GM23338 (cell line): ENCODE results near the gene BRPF3. TPM values are rescaled to one million over a fixed set of nuclear protein-coding genes. Genes with fewer than 3 reads are reported as not detected.

ENCODE experiments used
- ATAC-seq: fragments of 200-7000 bp; cut with Tn5 transposase; 3 replicates; pipeline ENCODE4 v1.9.1; 2020
- DNase-seq: peaks from one replicate; pipeline ENCODE4 v3.0.0-alpha.2; 2015; ENCODE audit warnings: low spot score
- H2AFZ ChIP-seq: fragments of 200-600 bp; sonication (generic); 2 replicates; pipeline ENCODE4 v1.8.0; 2016; ENCODE audit warnings: antibody characterized with exemption, mild to moderate bottlenecking, moderate library complexity
- H3F3A ChIP-seq: fragments of 200-600 bp; sonication (generic); replicated peaks from 2 replicates; pipeline ENCODE4 v1.8.0; 2017; ENCODE audit warnings: antibody characterized with exemption, mixed run types, low read depth
- H3K27ac ChIP-seq: fragments of 200-600 bp; sonication (generic); 2 replicates; pipeline ENCODE4 v1.6.1; 2016; ENCODE audit warnings: low read depth
- H3K27me3 ChIP-seq: fragments of 200-600 bp; sonication (generic); 2 replicates; pipeline ENCODE4 v1.8.0; 2016; ENCODE audit warnings: mild to moderate bottlenecking, mixed run types, moderate library complexity; ENCODE audit not compliant: insufficient read depth
- H3K36me3 ChIP-seq: fragments of 200-600 bp; sonication (generic); 2 replicates; pipeline ENCODE4 v1.8.0; 2016; ENCODE audit warnings: mild to moderate bottlenecking; ENCODE audit not compliant: insufficient read depth
- H3K4me1 ChIP-seq: fragments of 200-600 bp; sonication (generic); 2 replicates; pipeline ENCODE4 v1.8.0; 2016; ENCODE audit warnings: mild to moderate bottlenecking, moderate library complexity; ENCODE audit not compliant: insufficient read depth
- H3K4me2 ChIP-seq: fragments of 200-600 bp; sonication (generic); 2 replicates; pipeline ENCODE4 v1.7.1; 2017; ENCODE audit warnings: mixed run types
- H3K4me3 ChIP-seq: fragments of 200-600 bp; sonication (generic); 2 replicates; pipeline ENCODE4 v1.6.1; 2016; ENCODE audit warnings: mixed run types
- H3K79me2 ChIP-seq: fragments of 200-600 bp; sonication (generic); replicated peaks from 2 replicates; pipeline ENCODE4 v1.8.0; 2017; ENCODE audit warnings: mild to moderate bottlenecking; ENCODE audit not compliant: insufficient read depth
- H3K9me2 ChIP-seq: fragments of 200-600 bp; sonication (generic); 2 replicates; pipeline ENCODE4 v1.8.0; 2017; ENCODE audit not compliant: insufficient read depth
- H4K20me1 ChIP-seq: fragments of 200-600 bp; sonication (generic); replicated peaks from 2 replicates; pipeline ENCODE4 v1.8.0; 2017; ENCODE audit warnings: mild to moderate bottlenecking; ENCODE audit not compliant: insufficient read depth
- H3K27ac Mint-ChIP-seq: 2 replicates; pipeline ENCODE4 v1.8.0; 2020; ENCODE audit warnings: inconsistent platforms, mild to moderate bottlenecking, moderate library complexity, mixed read lengths
- H3K27me3 Mint-ChIP-seq: 3 replicates; pipeline ENCODE4 v1.8.0; 2022; ENCODE audit warnings: low read depth, mild to moderate bottlenecking, moderate library complexity, mixed read lengths, inconsistent platforms; ENCODE audit not compliant: insufficient read depth, poor library complexity
- H3K36me3 Mint-ChIP-seq: 3 replicates; pipeline ENCODE4 v1.8.0; 2021; ENCODE audit warnings: low read depth, mild to moderate bottlenecking, inconsistent platforms, moderate library complexity, mixed read lengths
- H3K4me1 Mint-ChIP-seq: 3 replicates; pipeline ENCODE4 v1.8.0; 2020; ENCODE audit warnings: mild to moderate bottlenecking, inconsistent platforms, mixed read lengths
- H3K4me3 Mint-ChIP-seq: 3 replicates; pipeline ENCODE4 v1.8.0; 2021; ENCODE audit warnings: moderate library complexity, mild to moderate bottlenecking, inconsistent platforms, mixed read lengths
- H3K9me3 Mint-ChIP-seq: 3 replicates; pipeline ENCODE4 v1.8.0; 2020; ENCODE audit warnings: moderate library complexity, mild to moderate bottlenecking, inconsistent platforms, mixed read lengths
- CREB1 ChIP-seq: fragments of 250-450 bp; sonication (Bioruptor Pico); IDR thresholded peaks from 2 replicates; pipeline ENCODE4 v1.5.0; 2020; ENCODE audit warnings: low read depth, mild to moderate bottlenecking, moderate library complexity
- EZH2 ChIP-seq: fragments of 200-600 bp; sonication (generic); IDR thresholded peaks from one replicate; pipeline ENCODE4 v1.8.0; 2017; ENCODE audit warnings: antibody characterized with exemption, mild to moderate bottlenecking, low read depth; ENCODE audit not compliant: unreplicated experiment
- EZH2phosphoT487 ChIP-seq: fragments of 200-600 bp; sonication (generic); IDR thresholded peaks from one replicate; pipeline ENCODE4 v1.8.1; 2018; ENCODE audit warnings: antibody characterized with exemption; ENCODE audit not compliant: unreplicated experiment
- NANOG ChIP-seq: IDR thresholded peaks from 2 replicates; pipeline ENCODE4 v1.6.1; 2016; ENCODE audit warnings: antibody characterized with exemption, borderline replicate concordance
- POLR2AphosphoS5 ChIP-seq: IDR thresholded peaks from 2 replicates; pipeline ENCODE4 v1.6.1; 2016; ENCODE audit warnings: antibody characterized with exemption, low read depth
- STAT1 ChIP-seq: IDR thresholded peaks from one replicate; pipeline ENCODE4 v1.6.1; 2016; ENCODE audit warnings: antibody characterized with exemption; ENCODE audit not compliant: unreplicated experiment
- ZNF114 ChIP-seq: fragments of 250-450 bp; sonication (Bioruptor Pico); IDR thresholded peaks from 2 replicates; pipeline ENCODE4 v1.5.0; 2020; ENCODE audit warnings: mild to moderate bottlenecking, moderate library complexity
- ZNF331 ChIP-seq: fragments of 250-450 bp; sonication (Bioruptor Pico); IDR thresholded peaks from 2 replicates; pipeline ENCODE4 v1.5.0; 2020; ENCODE audit warnings: low read depth, mild to moderate bottlenecking, moderate library complexity
- polyA plus RNA-seq: library from polyadenylated mRNA; unstranded; fragments of >200 nt; fragmentation: Nextera tagmentation; extraction: Ambion mirVana; gene quantifications from 2 replicates; pipeline ENCODE4 v1.2.1, GENCODE V29; 2016
- total RNA-seq: library from RNA; depleted of rRNA; stranded (reverse); fragments of >200 nt; shearing (Covaris generic); gene quantifications from 2 replicates; pipeline ENCODE4 v1.2.3, GENCODE V29; 2014
- TF ChIP-seq, protein P1 (sequence below): IDR thresholded peaks from 2 replicates; pipeline ENCODE4 v1.6.1; 2016; ENCODE audit warnings: antibody characterized with exemption
- TF ChIP-seq, protein P2 (sequence below): IDR thresholded peaks from one replicate; pipeline ENCODE4 v1.6.1; 2018; ENCODE audit warnings: antibody characterized with exemption; ENCODE audit not compliant: unreplicated experiment
- TF ChIP-seq, protein P3 (sequence below): fragments of 250-450 bp; sonication (Bioruptor Pico); IDR thresholded peaks from 2 replicates; pipeline ENCODE4 v1.5.0; 2020; ENCODE audit warnings: mild to moderate bottlenecking, moderate library complexity
- TF ChIP-seq, protein P4 (sequence below), 2 experiments: fragments of 200-600 bp in 1 of 2; sonication (generic) in 1 of 2; conservative IDR thresholded peaks; 2 replicates each; pipeline versions ENCODE4 v1.5.1 to v1.6.1; 2016 to 2017; ENCODE audit warnings: antibody characterized with exemption in 2 of 2, low read depth in 2 of 2, mild to moderate bottlenecking in 2 of 2, moderate library complexity in 1 of 2

Gene BRPF3
- total and polyA plus RNA-seq, 2 experiments from 2014 or later, result 11.8 to 33.2 TPM

DNA sequence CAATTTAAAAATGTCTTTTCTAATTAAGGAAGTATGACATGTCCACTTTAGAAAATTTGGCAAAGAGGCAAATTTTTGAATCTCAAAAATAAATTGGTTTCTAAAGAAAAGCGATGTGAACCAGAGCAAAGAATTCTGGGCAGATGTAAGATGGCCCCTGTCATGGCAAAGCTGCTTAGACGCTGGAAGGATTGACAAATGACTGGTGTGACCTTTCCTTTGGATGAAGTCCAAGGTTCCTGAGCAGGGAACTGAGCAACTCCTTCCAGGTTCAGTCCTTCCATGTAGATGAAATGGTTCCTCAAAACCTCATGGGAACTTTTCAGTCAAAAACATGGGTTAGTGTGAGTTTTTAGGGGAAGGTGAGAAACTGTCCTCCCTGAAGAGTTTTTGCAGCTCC is 25.1 kb downstream of the BRPF3 start:
- Histone ChIP-seq H3K27ac (no peak overlapping the region), H3K9me2 (no peaks in the 10 kb centered on the region), H3K36me3 (peaks cover 45% of the 10 kb centered on the region), H3K4me1 (no peaks in the 10 kb centered on the region), H3F3A (no peaks in the 10 kb centered on the region; the same call in 1 of the 2 replicates), H3K4me3 (no peak overlapping the region), H3K79me2 (no peaks in the 10 kb centered on the region), H2AFZ (no peak overlapping the region), H3K4me2 (no peak overlapping the region), H4K20me1 (peaks cover 8% of the 10 kb centered on the region), H3K27me3 (no peaks in the 10 kb centered on the region)
- Mint-ChIP-seq H3K4me3 (no peak overlapping the region), H3K27ac (no peak overlapping the region), H3K9me3 (no peaks in the 10 kb centered on the region), H3K27me3 (no peaks in the 10 kb centered on the region), H3K36me3 (peaks cover 64% of the 10 kb centered on the region), H3K4me1 (no peaks in the 10 kb centered on the region)
- TF ChIP-seq, protein P1, sequence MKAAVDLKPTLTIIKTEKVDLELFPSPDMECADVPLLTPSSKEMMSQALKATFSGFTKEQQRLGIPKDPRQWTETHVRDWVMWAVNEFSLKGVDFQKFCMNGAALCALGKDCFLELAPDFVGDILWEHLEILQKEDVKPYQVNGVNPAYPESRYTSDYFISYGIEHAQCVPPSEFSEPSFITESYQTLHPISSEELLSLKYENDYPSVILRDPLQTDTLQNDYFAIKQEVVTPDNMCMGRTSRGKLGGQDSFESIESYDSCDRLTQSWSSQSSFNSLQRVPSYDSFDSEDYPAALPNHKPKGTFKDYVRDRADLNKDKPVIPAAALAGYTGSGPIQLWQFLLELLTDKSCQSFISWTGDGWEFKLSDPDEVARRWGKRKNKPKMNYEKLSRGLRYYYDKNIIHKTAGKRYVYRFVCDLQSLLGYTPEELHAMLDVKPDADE, result no peak
- no peak for TF ChIP-seq NANOG
- TF ChIP-seq, protein P2, sequence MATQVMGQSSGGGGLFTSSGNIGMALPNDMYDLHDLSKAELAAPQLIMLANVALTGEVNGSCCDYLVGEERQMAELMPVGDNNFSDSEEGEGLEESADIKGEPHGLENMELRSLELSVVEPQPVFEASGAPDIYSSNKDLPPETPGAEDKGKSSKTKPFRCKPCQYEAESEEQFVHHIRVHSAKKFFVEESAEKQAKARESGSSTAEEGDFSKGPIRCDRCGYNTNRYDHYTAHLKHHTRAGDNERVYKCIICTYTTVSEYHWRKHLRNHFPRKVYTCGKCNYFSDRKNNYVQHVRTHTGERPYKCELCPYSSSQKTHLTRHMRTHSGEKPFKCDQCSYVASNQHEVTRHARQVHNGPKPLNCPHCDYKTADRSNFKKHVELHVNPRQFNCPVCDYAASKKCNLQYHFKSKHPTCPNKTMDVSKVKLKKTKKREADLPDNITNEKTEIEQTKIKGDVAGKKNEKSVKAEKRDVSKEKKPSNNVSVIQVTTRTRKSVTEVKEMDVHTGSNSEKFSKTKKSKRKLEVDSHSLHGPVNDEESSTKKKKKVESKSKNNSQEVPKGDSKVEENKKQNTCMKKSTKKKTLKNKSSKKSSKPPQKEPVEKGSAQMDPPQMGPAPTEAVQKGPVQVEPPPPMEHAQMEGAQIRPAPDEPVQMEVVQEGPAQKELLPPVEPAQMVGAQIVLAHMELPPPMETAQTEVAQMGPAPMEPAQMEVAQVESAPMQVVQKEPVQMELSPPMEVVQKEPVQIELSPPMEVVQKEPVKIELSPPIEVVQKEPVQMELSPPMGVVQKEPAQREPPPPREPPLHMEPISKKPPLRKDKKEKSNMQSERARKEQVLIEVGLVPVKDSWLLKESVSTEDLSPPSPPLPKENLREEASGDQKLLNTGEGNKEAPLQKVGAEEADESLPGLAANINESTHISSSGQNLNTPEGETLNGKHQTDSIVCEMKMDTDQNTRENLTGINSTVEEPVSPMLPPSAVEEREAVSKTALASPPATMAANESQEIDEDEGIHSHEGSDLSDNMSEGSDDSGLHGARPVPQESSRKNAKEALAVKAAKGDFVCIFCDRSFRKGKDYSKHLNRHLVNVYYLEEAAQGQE, result no peak
- TF ChIP-seq ZNF331 (CRISPR knock-in tag), result no peak
- TF ChIP-seq, protein P3, sequence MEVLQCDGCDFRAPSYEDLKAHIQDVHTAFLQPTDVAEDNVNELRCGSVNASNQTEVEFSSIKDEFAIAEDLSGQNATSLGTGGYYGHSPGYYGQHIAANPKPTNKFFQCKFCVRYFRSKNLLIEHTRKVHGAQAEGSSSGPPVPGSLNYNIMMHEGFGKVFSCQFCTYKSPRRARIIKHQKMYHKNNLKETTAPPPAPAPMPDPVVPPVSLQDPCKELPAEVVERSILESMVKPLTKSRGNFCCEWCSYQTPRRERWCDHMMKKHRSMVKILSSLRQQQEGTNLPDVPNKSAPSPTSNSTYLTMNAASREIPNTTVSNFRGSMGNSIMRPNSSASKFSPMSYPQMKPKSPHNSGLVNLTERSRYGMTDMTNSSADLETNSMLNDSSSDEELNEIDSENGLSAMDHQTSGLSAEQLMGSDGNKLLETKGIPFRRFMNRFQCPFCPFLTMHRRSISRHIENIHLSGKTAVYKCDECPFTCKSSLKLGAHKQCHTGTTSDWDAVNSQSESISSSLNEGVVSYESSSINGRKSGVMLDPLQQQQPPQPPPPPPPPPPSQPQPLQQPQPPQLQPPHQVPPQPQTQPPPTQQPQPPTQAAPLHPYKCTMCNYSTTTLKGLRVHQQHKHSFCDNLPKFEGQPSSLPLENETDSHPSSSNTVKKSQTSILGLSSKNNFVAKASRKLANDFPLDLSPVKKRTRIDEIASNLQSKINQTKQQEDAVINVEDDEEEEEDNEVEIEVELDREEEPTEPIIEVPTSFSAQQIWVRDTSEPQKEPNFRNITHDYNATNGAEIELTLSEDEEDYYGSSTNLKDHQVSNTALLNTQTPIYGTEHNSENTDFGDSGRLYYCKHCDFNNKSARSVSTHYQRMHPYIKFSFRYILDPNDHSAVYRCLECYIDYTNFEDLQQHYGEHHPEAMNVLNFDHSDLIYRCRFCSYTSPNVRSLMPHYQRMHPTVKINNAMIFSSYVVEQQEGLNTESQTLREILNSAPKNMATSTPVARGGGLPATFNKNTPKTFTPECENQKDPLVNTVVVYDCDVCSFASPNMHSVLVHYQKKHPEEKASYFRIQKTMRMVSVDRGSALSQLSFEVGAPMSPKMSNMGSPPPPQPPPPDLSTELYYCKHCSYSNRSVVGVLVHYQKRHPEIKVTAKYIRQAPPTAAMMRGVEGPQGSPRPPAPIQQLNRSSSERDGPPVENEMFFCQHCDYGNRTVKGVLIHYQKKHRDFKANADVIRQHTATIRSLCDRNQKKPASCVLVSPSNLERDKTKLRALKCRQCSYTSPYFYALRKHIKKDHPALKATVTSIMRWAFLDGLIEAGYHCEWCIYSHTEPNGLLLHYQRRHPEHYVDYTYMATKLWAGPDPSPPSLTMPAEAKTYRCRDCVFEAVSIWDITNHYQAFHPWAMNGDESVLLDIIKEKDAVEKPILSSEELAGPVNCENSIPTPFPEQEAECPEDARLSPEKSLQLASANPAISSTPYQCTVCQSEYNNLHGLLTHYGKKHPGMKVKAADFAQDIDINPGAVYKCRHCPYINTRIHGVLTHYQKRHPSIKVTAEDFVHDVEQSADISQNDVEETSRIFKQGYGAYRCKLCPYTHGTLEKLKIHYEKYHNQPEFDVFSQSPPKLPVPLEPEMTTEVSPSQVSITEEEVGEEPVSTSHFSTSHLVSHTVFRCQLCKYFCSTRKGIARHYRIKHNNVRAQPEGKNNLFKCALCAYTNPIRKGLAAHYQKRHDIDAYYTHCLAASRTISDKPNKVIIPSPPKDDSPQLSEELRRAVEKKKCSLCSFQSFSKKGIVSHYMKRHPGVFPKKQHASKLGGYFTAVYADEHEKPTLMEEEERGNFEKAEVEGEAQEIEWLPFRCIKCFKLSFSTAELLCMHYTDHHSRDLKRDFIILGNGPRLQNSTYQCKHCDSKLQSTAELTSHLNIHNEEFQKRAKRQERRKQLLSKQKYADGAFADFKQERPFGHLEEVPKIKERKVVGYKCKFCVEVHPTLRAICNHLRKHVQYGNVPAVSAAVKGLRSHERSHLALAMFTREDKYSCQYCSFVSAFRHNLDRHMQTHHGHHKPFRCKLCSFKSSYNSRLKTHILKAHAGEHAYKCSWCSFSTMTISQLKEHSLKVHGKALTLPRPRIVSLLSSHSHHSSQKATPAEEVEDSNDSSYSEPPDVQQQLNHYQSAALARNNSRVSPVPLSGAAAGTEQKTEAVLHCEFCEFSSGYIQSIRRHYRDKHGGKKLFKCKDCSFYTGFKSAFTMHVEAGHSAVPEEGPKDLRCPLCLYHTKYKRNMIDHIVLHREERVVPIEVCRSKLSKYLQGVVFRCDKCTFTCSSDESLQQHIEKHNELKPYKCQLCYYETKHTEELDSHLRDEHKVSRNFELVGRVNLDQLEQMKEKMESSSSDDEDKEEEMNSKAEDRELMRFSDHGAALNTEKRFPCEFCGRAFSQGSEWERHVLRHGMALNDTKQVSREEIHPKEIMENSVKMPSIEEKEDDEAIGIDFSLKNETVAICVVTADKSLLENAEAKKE (CRISPR knock-in tag), result no peak
- no peak for TF ChIP-seq ZNF114 (CRISPR knock-in tag)
- no peak for TF ChIP-seq POLR2AphosphoS5
- TF ChIP-seq, protein P4, sequence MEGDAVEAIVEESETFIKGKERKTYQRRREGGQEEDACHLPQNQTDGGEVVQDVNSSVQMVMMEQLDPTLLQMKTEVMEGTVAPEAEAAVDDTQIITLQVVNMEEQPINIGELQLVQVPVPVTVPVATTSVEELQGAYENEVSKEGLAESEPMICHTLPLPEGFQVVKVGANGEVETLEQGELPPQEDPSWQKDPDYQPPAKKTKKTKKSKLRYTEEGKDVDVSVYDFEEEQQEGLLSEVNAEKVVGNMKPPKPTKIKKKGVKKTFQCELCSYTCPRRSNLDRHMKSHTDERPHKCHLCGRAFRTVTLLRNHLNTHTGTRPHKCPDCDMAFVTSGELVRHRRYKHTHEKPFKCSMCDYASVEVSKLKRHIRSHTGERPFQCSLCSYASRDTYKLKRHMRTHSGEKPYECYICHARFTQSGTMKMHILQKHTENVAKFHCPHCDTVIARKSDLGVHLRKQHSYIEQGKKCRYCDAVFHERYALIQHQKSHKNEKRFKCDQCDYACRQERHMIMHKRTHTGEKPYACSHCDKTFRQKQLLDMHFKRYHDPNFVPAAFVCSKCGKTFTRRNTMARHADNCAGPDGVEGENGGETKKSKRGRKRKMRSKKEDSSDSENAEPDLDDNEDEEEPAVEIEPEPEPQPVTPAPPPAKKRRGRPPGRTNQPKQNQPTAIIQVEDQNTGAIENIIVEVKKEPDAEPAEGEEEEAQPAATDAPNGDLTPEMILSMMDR (conservative IDR thresholded peaks at IDR 0.05; ENCODE audit: low read depth in 2 of 2), result no peak
- TF ChIP-seq EZH2phosphoT487, result no peak
- TF ChIP-seq CREB1, result no peak
- TF ChIP-seq STAT1, result no peak
- no peak for TF ChIP-seq EZH2
- DNase-seq (no peak), ATAC-seq (no peak)
